GM12878 (cell line): ENCODE data around the gene TMEM171. TPM values are rescaled to one million over a fixed set of nuclear protein-coding genes. Genes with fewer than 3 reads are reported as not detected.

Experiments
- ATAC-seq: fragments of 200-7000 bp; cut with Tn5 transposase; 3 replicates; pipeline ENCODE4 v1.9.1; 2020; ENCODE audit warnings: mild to moderate bottlenecking, moderate library complexity
- BruUV-seq: library from RNA; stranded (reverse); fragments of 400-500 nt; replicated peaks from 2 replicates; lab custom pipeline; 2021; lab: Mats Ljungman, UMichigan
- CTCF ChIA-PET: fragments of 300-600 bp; sonication (Branson Sonifier 250); formaldehyde crosslinking; extraction: SDS; loops from one replicate; lab custom pipeline; 2021; ENCODE audit warnings: inconsistent platforms; lab: Yijun Ruan, JAX
- POLR2A ChIA-PET: fragments of 350-600 bp; formaldehyde crosslinking; extraction: SDS; loops from one replicate; lab custom pipeline; 2021; ENCODE audit warnings: inconsistent platforms; lab: Charles Lee
- RAD21 ChIA-PET: fragments of 300-600 bp; sonication (Branson Sonifier 250); formaldehyde crosslinking; loops from one replicate; lab custom pipeline; 2023; ENCODE audit warnings: antibody characterized with exemption; ENCODE audit not compliant: unreplicated experiment; lab: Charles Lee
- SMC1A ChIA-PET: fragments of 300-600 bp; sonication (Branson Sonifier 250); formaldehyde crosslinking; loops from one replicate; lab custom pipeline; 2023; ENCODE audit not compliant: unreplicated experiment, uncharacterized antibody; lab: Charles Lee
- DNase-seq: peaks from one replicate; pipeline ENCODE4 v3.0.0-alpha.2; 2011; ENCODE audit warnings: low read depth, low spot score
- FAIRE-seq: peaks from 3 replicates; lab custom pipeline; 2011; peaks lifted over from hg19 to GRCh38; lab: Jason Lieb, UNC
- H2AFZ ChIP-seq: 2 replicates; pipeline ENCODE4 v1.6.0; 2011; ENCODE audit warnings: low read depth, low read length, control low read depth; ENCODE audit not compliant: control insufficient read depth
- H3K27ac ChIP-seq: 2 replicates; pipeline ENCODE4 v1.5.1; 2011; ENCODE audit warnings: control low read depth; ENCODE audit not compliant: control insufficient read depth, insufficient read depth
- H3K27me3 ChIP-seq, 2 experiments: replicated peaks in 1 of 2; 2 replicates each; pipeline versions ENCODE4 v1.6.0 to v1.6.1; 2011; ENCODE audit warnings: low read length in 1 of 2; ENCODE audit not compliant: control insufficient read depth in 2 of 2, insufficient read depth in 2 of 2
- H3K36me3 ChIP-seq, 2 experiments: 2 replicates each; pipeline ENCODE4 v1.5.1; 2011; ENCODE audit warnings: low read length in 1 of 2; ENCODE audit not compliant: control insufficient read depth in 2 of 2, insufficient read depth in 2 of 2
- H3K4me1 ChIP-seq: 2 replicates; pipeline ENCODE4 v1.6.1; 2011; ENCODE audit warnings: mild to moderate bottlenecking, low read length, moderate library complexity, mixed read lengths; ENCODE audit not compliant: control insufficient read depth, insufficient read depth
- H3K4me2 ChIP-seq: 2 replicates; pipeline ENCODE4 v1.6.0; 2011; ENCODE audit warnings: control low read depth; ENCODE audit not compliant: control insufficient read depth, insufficient read depth
- H3K4me3 ChIP-seq: fragments of 200-600 bp; sonication (generic); 2 replicates; pipeline ENCODE4 v1.5.1; 2016
- H3K79me2 ChIP-seq: 2 replicates; pipeline ENCODE4 v1.6.0; 2011; ENCODE audit warnings: low read length; ENCODE audit not compliant: control insufficient read depth, insufficient read depth
- H3K9ac ChIP-seq: 2 replicates; pipeline ENCODE4 v1.8.0; 2011; ENCODE audit warnings: low read length, control low read depth, mixed read lengths; ENCODE audit not compliant: control insufficient read depth, insufficient read depth
- H3K9me3 ChIP-seq: replicated peaks from 3 replicates; pipeline ENCODE4 v1.5.1; 2011; ENCODE audit warnings: mild to moderate bottlenecking, low read length; ENCODE audit not compliant: control insufficient read depth, insufficient read depth
- H4K20me1 ChIP-seq: 2 replicates; pipeline ENCODE4 v1.6.0; 2011; ENCODE audit not compliant: control insufficient read depth, insufficient read depth
- BCLAF1 ChIP-seq: fragments of 450-650 bp; IDR thresholded peaks from 2 replicates; pipeline ENCODE4 v1.6.1; 2017; ENCODE audit warnings: antibody characterized with exemption, mild to moderate bottlenecking, moderate library complexity
- BHLHE40 ChIP-seq, 2 experiments: fragments of 450-650 bp in 1 of 2; IDR thresholded peaks; 2 replicates each; pipeline ENCODE4 v1.6.1; 2011 to 2017; ENCODE audit warnings: low read depth in 2 of 2, borderline replicate concordance in 1 of 2, improper control_type of control experiment in 1 of 2, low read length in 1 of 2, mild to moderate bottlenecking in 1 of 2
- CHD1 ChIP-seq: IDR thresholded peaks from 2 replicates; pipeline ENCODE4 v1.6.1; 2012; ENCODE audit warnings: low read depth, low read length, improper control_type of control experiment
- CHD2 ChIP-seq: IDR thresholded peaks from 2 replicates; pipeline ENCODE4 v1.6.1; 2011; ENCODE audit warnings: low read depth, low read length, improper control_type of control experiment, borderline replicate concordance
- FOXK2 ChIP-seq: fragments of 450-650 bp; IDR thresholded peaks from 2 replicates; pipeline ENCODE4 v1.6.1; 2017; ENCODE audit warnings: mild to moderate bottlenecking, moderate library complexity
- IKZF2 ChIP-seq, 2 experiments: fragments of 450-650 bp; IDR thresholded peaks; 2 replicates each; pipeline ENCODE4 v1.6.1; 2017; ENCODE audit warnings: mild to moderate bottlenecking in 2 of 2, moderate library complexity in 2 of 2
- NFIC ChIP-seq: IDR thresholded peaks from 2 replicates; pipeline ENCODE4 v1.6.1; 2012; ENCODE audit warnings: low read depth, mild to moderate bottlenecking, inconsistent platforms, low read length, moderate library complexity
- SIN3A ChIP-seq: IDR thresholded peaks from 2 replicates; pipeline ENCODE4 v1.6.1; 2012; ENCODE audit warnings: low read depth, low read length, improper control_type of control experiment
- ZBTB33 ChIP-seq: fragments of 450-650 bp; IDR thresholded peaks from 2 replicates; pipeline ENCODE4 v1.6.1; 2017; ENCODE audit warnings: mild to moderate bottlenecking
- ZNF687 ChIP-seq: fragments of 450-650 bp; IDR thresholded peaks from 2 replicates; pipeline ENCODE4 v1.6.1; 2017; ENCODE audit warnings: mild to moderate bottlenecking, moderate library complexity
- whole genome bisulfite sequencing: methylation state at CpG from one replicate; pipeline ENCODE4 v1.1.6; 2016; ENCODE audit warnings: low lambda C conversion rate; ENCODE audit not compliant: insufficient replicate concordance, insufficient coverage; ENCODE audit errors: missing lambda C conversion rate; 5-methylcytosine and 5-hydroxymethylcytosine counted together
- in situ Hi-C: fragments of 300-500 bp; cut with MboI; formaldehyde crosslinking; loops from 9 replicates; pipeline ENCODE4 v1.14.3; 2018; ENCODE audit warnings: mixed read lengths
- intact Hi-C: fragments of 100-400 bp; cut with micrococcal nuclease; formaldehyde crosslinking; loops from one replicate; pipeline ENCODE4 v1.14.2; 2022; ENCODE audit not compliant: unreplicated experiment
- polyA plus RNA-seq, 11 experiments: library from polyadenylated mRNA; depleted of rRNA in 4 of 11; unstranded in 6 of 11; stranded (reverse) in 5 of 11; fragments of >200 nt; fragmentation: Nextera tagmentation in 4 of 11; fragmentation: Illumina TruSeq in 1 of 11; extraction: Ambion mirVana in 4 of 11; extraction: Trizol in 1 of 11; gene quantifications; 1 replicate in 1 of 11; 2 replicates in 10 of 11; pipeline versions ENCODE4 v1.2.1 to v1.2.3, GENCODE V29; 2011 to 2016; ENCODE audit warnings: inconsistent platforms in 2 of 11, missing spikeins in 2 of 11, low read depth in 1 of 11
- total RNA-seq, 4 experiments: library from RNA; depleted of rRNA in 3 of 4; stranded (reverse); fragments of >200 nt in 3 of 4; fragmentation: Illumina TruSeq in 1 of 4; extraction: Trizol in 1 of 4; gene quantifications; 2 replicates each; pipeline versions ENCODE4 v1.2.1 to v1.2.3, GENCODE V29; 2013 to 2021

Gene TMEM171
- total and polyA plus RNA-seq, 10 of the 15 experiments (the other 5 are each of a cell fraction or from before 2014, with no cell fraction given) = not detected

DNA sequence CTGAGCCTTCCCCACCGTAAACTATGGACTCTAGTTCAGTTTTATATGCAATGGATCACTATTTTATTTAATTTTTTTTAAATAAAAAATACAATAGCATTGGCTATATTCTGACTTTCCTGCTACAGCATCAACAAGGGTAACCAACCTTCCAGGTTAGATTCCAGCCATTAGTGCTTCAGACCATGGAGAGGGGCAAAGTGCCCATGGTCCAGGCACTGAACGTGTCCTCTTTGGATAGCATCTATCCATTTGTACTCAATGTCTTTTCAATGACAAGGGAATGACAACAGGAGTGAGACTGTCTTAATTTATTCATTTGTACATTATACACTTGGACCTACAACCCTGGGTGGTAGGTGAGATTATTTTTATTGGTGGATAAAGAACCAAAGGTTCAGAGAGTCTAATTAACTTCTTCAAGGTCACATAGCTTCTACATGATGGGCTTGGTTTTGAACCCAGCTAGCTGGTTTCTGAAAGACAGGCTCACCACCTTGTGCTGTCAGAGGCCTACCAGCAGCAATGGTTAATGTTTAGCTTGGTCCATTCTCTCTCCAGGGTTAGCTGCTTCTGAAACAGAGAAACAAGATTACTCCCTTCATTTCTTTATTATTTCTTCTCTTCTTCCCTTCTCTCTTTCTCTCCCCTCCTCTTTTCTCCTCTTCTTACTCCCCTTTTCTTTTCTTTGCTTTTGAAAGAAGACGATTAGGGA, 11.5 kb downstream of the TMEM171 start (continued):
- no peak for TF ChIP-seq ZBTB33
- no peak for TF ChIP-seq BHLHE40 (IDR thresholded peaks at IDR 0.05; ENCODE audit: borderline replicate concordance in 1 of 2, low read depth in 2 of 2, low read length in 1 of 2)

GRCh38 chr5:73132759-73133158, 12.4 kb downstream of the TMEM171 start:
- Histone ChIP-seq H2AFZ (no peak overlapping the region), H3K4me2 (no peak overlapping the region), H3K36me3 (no peaks in the 10 kb centered on the region), H3K27me3 (0 out of 4 replicates have a peak, but pooled peaks cover 0 to 2% of the 10 kb centered on the region in 2 experiments), H3K4me1 (no peaks in the 10 kb centered on the region), H4K20me1 (no peaks in the 10 kb centered on the region), H3K27ac (no peak overlapping the region), H3K4me3 (no peak overlapping the region), H3K9ac (no peak overlapping the region), H3K79me2 (no peaks in the 10 kb centered on the region), H3K9me3 (no peaks in the 10 kb centered on the region)
- ChIA-PET RAD21 (interaction anchor here (1.1 kb wide), 1 partner anchor 31 kb away, joined by 3 read pairs; no protein-coding TSS in a partner anchor), SMC1A (no interaction called here), POLR2A (no interaction called here), CTCF (no interaction called here)
- ATAC-seq = no peak
- in situ Hi-C loops = no loop called here
- FAIRE-seq = no peak
- intact Hi-C loops = no loop called here
- no peak for DNase-seq
- 51% methylated on average over 2 of the region's 2 CpGs for WGBS
- BruUV-seq = no TSS peak
- no peak for TF ChIP-seq CHD2
- TF ChIP-seq FOXK2 = no peak
- TF ChIP-seq CHD1 = no peak
- TF ChIP-seq SIN3A = no peak
- no peak for TF ChIP-seq NFIC
- no peak for TF ChIP-seq BCLAF1
- TF ChIP-seq ZNF687 = no peak
- TF ChIP-seq IKZF2 (IDR thresholded peaks at IDR 0.05) = no peak
